Neural cell (in vitro differentiated cells): ENCODE results near the gene PLD2. TPM values are rescaled to one million over a fixed set of nuclear protein-coding genes. Genes with fewer than 3 reads are reported as not detected.

Source experiments
- H2AFZ ChIP-seq: fragments of 200-600, 300-800 bp; sonication (generic), shearing (Covaris generic); 2 replicates; pipeline ENCODE4 v1.6.0; 2014; ENCODE audit warnings: low read depth, mild to moderate bottlenecking, antibody characterized with exemption, low read length, moderate library complexity
- H3F3A ChIP-seq: fragments of 200-600 bp; shearing (Covaris generic); 2 replicates; pipeline ENCODE4 v1.6.1; 2016; ENCODE audit warnings: mild to moderate bottlenecking, moderate library complexity, mixed read lengths, antibody characterized with exemption, low read length; ENCODE audit not compliant: insufficient read depth, poor library complexity, severe bottlenecking
- H3K27ac ChIP-seq: fragments of 200-600, 300-800 bp; sonication (generic), shearing (Covaris generic); 2 replicates; pipeline ENCODE4 v1.5.1; 2014; ENCODE audit warnings: mild to moderate bottlenecking, low read length, moderate library complexity
- H3K27me3 ChIP-seq: fragments of 300-800, 200-600 bp; sonication (generic), shearing (Covaris generic); 2 replicates; pipeline ENCODE4 v1.6.0; 2014; ENCODE audit warnings: mild to moderate bottlenecking, low read depth, low read length, moderate library complexity; ENCODE audit not compliant: insufficient read depth
- H3K36me3 ChIP-seq: fragments of 300-800, 200-600 bp; sonication (generic), shearing (Covaris generic); 2 replicates; pipeline ENCODE4 v1.5.1; 2014; ENCODE audit warnings: mild to moderate bottlenecking, antibody characterized with exemption, low read length, moderate library complexity; ENCODE audit not compliant: insufficient read depth
- H3K4me2 ChIP-seq: fragments of 300-800, 200-600 bp; sonication (generic), shearing (Covaris generic); 2 replicates; pipeline ENCODE4 v1.6.0; 2014; ENCODE audit warnings: mild to moderate bottlenecking, low read length
- H3K4me3 ChIP-seq: fragments of 300-800, 200-600 bp; sonication (generic), shearing (Covaris generic); 2 replicates; pipeline ENCODE4 v1.5.1; 2014; ENCODE audit warnings: mild to moderate bottlenecking, low read length, moderate library complexity
- H3K79me2 ChIP-seq: fragments of 200-600 bp; shearing (Covaris generic); replicated peaks from 2 replicates; pipeline ENCODE4 v1.6.0; 2014; ENCODE audit warnings: mild to moderate bottlenecking, low read length, moderate library complexity; ENCODE audit not compliant: insufficient read depth
- H3K9ac ChIP-seq: fragments of 300-800, 200-600 bp; sonication (generic), shearing (Covaris generic); 2 replicates; pipeline ENCODE4 v1.6.1; 2016; ENCODE audit warnings: mild to moderate bottlenecking, low read length, mixed read lengths
- H3K9me2 ChIP-seq: fragments of 200-600 bp; shearing (Covaris generic); 2 replicates; pipeline ENCODE4 v1.6.1; 2016; ENCODE audit warnings: mild to moderate bottlenecking, low read length, mixed read lengths; ENCODE audit not compliant: insufficient read depth
- H3K9me3 ChIP-seq: fragments of 200-600, 300-800 bp; sonication (generic), shearing (Covaris generic); 2 replicates; pipeline ENCODE4 v1.6.1; 2016; ENCODE audit warnings: mild to moderate bottlenecking, mixed run types, low read length, moderate library complexity, mixed read lengths
- H4K20me1 ChIP-seq: fragments of 200-600 bp; shearing (Covaris generic); 2 replicates; pipeline ENCODE4 v1.6.1; 2016; ENCODE audit warnings: mild to moderate bottlenecking, mixed run types; ENCODE audit not compliant: insufficient read depth
- EP300 ChIP-seq: fragments of 450-650 bp; conservative IDR thresholded peaks from 2 replicates; pipeline ENCODE4 v1.6.1; 2014; ENCODE audit warnings: antibody characterized with exemption, mild to moderate bottlenecking, moderate library complexity; ENCODE audit not compliant: poor library complexity, severe bottlenecking
- EZH2 ChIP-seq: fragments of 200-600, 300-800 bp; shearing (Covaris generic), sonication (generic); IDR thresholded peaks from 2 replicates; pipeline ENCODE4 v1.6.1; 2014; ENCODE audit warnings: antibody characterized with exemption, low read length, borderline replicate concordance, mild to moderate bottlenecking; ENCODE audit not compliant: insufficient read depth, poor library complexity, severe bottlenecking
- MXI1 ChIP-seq: fragments of 450-650 bp; conservative IDR thresholded peaks from 2 replicates; pipeline ENCODE4 v1.6.1; 2014; ENCODE audit warnings: antibody characterized with exemption, mild to moderate bottlenecking; ENCODE audit not compliant: poor library complexity, severe bottlenecking
- POLR2AphosphoS5 ChIP-seq: IDR thresholded peaks from 2 replicates; pipeline ENCODE4 v1.6.1; 2012
- RAD21 ChIP-seq: fragments of 450-650 bp; conservative IDR thresholded peaks from 2 replicates; pipeline ENCODE4 v1.6.1; 2014; ENCODE audit warnings: antibody characterized with exemption, mild to moderate bottlenecking, moderate library complexity
- SMC3 ChIP-seq: fragments of 450-650 bp; conservative IDR thresholded peaks from 2 replicates; pipeline ENCODE4 v1.6.1; 2014; ENCODE audit warnings: antibody characterized with exemption, mild to moderate bottlenecking, moderate library complexity; ENCODE audit not compliant: poor library complexity
- TAF1 ChIP-seq: IDR thresholded peaks from 2 replicates; pipeline ENCODE4 v1.6.1; 2012; ENCODE audit warnings: low read depth
- polyA plus RNA-seq: library from polyadenylated mRNA; depleted of rRNA; stranded (reverse); fragments of >200 nt; gene quantifications from 2 replicates; pipeline ENCODE4 v1.2.3, GENCODE V29; 2014
- TF ChIP-seq, protein P1 (sequence below): fragments of 450-650 bp; IDR thresholded peaks from 2 replicates; pipeline ENCODE4 v1.5.1; 2014; ENCODE audit warnings: antibody characterized with exemption, mild to moderate bottlenecking, moderate library complexity; ENCODE audit not compliant: poor library complexity, severe bottlenecking
- TF ChIP-seq, protein P2 (sequence below): IDR thresholded peaks from 2 replicates; pipeline ENCODE4 v1.6.1; 2012; ENCODE audit warnings: borderline replicate concordance

The PLD2 gene
- polyA plus RNA-seq, 1 donor from 2014 or later = 2.0 TPM

DNA sequence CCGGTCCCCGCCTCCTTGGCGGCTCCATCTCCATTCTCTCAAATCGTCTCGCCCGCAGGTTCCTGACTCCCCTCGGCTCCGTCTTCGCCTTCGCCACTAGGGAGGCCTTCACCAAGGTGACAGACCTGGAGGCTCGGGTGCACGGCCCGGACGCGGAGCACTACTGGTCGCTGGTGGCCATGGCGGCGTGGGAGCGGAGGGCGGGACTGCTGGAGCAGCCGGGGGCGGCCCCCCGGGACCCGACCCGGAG, 17.3 kb upstream of the PLD2 start:
- Histone ChIP-seq H3K27ac (peak overlapping the region; percentile 88), H3K9ac (peak overlapping the region; percentile 88), H3K36me3 (no peaks in the 10 kb centered on the region), H3K4me2 (peak overlapping the region; percentile 78), H3K79me2 (no peaks in the 10 kb centered on the region), H3K9me2 (no peaks in the 10 kb centered on the region), H3F3A (peaks cover 9% of the 10 kb centered on the region), H2AFZ (no peak overlapping the region), H3K9me3 (no peaks in the 10 kb centered on the region), H3K4me3 (peak overlapping the region; percentile 79), H3K27me3 (no peaks in the 10 kb centered on the region), H4K20me1 (no peaks in the 10 kb centered on the region)
- TF ChIP-seq, protein P1, sequence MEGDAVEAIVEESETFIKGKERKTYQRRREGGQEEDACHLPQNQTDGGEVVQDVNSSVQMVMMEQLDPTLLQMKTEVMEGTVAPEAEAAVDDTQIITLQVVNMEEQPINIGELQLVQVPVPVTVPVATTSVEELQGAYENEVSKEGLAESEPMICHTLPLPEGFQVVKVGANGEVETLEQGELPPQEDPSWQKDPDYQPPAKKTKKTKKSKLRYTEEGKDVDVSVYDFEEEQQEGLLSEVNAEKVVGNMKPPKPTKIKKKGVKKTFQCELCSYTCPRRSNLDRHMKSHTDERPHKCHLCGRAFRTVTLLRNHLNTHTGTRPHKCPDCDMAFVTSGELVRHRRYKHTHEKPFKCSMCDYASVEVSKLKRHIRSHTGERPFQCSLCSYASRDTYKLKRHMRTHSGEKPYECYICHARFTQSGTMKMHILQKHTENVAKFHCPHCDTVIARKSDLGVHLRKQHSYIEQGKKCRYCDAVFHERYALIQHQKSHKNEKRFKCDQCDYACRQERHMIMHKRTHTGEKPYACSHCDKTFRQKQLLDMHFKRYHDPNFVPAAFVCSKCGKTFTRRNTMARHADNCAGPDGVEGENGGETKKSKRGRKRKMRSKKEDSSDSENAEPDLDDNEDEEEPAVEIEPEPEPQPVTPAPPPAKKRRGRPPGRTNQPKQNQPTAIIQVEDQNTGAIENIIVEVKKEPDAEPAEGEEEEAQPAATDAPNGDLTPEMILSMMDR = no peak
- TF ChIP-seq, protein P2, sequence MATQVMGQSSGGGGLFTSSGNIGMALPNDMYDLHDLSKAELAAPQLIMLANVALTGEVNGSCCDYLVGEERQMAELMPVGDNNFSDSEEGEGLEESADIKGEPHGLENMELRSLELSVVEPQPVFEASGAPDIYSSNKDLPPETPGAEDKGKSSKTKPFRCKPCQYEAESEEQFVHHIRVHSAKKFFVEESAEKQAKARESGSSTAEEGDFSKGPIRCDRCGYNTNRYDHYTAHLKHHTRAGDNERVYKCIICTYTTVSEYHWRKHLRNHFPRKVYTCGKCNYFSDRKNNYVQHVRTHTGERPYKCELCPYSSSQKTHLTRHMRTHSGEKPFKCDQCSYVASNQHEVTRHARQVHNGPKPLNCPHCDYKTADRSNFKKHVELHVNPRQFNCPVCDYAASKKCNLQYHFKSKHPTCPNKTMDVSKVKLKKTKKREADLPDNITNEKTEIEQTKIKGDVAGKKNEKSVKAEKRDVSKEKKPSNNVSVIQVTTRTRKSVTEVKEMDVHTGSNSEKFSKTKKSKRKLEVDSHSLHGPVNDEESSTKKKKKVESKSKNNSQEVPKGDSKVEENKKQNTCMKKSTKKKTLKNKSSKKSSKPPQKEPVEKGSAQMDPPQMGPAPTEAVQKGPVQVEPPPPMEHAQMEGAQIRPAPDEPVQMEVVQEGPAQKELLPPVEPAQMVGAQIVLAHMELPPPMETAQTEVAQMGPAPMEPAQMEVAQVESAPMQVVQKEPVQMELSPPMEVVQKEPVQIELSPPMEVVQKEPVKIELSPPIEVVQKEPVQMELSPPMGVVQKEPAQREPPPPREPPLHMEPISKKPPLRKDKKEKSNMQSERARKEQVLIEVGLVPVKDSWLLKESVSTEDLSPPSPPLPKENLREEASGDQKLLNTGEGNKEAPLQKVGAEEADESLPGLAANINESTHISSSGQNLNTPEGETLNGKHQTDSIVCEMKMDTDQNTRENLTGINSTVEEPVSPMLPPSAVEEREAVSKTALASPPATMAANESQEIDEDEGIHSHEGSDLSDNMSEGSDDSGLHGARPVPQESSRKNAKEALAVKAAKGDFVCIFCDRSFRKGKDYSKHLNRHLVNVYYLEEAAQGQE = peak; percentile 15

DNA sequence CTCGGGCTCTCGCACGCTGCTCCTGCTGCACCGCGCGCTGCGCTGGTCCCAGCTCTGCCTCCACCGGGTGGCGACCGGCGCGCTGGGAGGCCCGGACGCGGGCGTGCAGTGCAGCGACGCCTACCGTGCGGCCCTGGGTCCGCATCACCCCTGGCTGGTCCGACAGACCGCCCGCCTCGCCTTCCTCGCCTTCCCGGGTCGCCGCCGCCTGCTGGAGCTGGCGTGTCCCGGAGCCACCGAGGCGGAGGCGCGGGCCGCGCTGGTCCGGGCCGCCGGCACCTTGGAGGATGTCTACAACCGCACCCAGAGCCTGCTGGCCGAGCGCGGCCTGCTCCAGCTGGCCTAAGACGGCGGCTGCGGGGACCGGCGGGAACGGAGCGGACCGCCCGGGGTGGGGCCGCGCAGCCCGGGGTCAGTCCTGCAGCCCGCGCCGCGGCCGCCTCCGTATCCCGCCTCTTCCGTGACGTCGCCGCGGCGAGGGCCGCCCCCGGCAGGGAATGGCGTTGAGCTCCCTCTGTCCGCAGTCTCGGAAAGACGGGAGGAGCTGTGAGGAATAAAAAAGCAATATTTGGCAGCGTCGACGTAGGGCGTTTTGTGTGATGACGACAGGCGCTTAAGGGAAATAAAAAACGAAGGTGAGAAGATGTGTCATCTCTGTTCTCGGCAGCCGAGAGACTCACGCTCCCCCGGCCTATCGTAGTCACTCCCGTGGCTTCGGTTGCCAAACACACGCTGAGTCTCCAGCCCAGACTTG, 16.8 kb upstream of the PLD2 start:
- Histone ChIP-seq H3K27me3 (no peaks in the 10 kb centered on the region), H2AFZ (peak overlapping the region; percentile 89), H3K4me3 (peak overlapping the region; percentile 79), H3K27ac (peak overlapping the region; percentile 88), H3K36me3 (no peaks in the 10 kb centered on the region), H3K4me2 (peak overlapping the region; percentile 41), H3F3A (peaks cover 9% of the 10 kb centered on the region), H3K9me3 (no peaks in the 10 kb centered on the region), H3K9ac (peak overlapping the region; percentile 88), H4K20me1 (no peaks in the 10 kb centered on the region), H3K79me2 (no peaks in the 10 kb centered on the region), H3K9me2 (no peaks in the 10 kb centered on the region)
- TF ChIP-seq EZH2 (no peak), TAF1 (no peak), SMC3 (peak; percentile 76), MXI1 (peak; percentile 83), RAD21 (peak; percentile 61), POLR2AphosphoS5 (peak; percentile 76), EP300 (peak; percentile 69)
- TF ChIP-seq, protein P1 = peak; percentile 92
- TF ChIP-seq, protein P2 = no peak
